OCI-LY7 (cell line): ENCODE results near the gene ANO2. TPM values are rescaled to one million over a fixed set of nuclear protein-coding genes. Genes with fewer than 3 reads are reported as not detected.

ENCODE experiments used
- BruUV-seq: library from RNA; stranded (reverse); fragments of 400-500 nt; replicated peaks from 2 replicates; lab custom pipeline; 2021; lab: Mats Ljungman, UMichigan
- CTCF ChIA-PET: fragments of 300-600 bp; sonication (Branson Sonifier 250); formaldehyde crosslinking; loops from one replicate; lab custom pipeline; 2022; ENCODE audit warnings: antibody characterized with exemption; ENCODE audit not compliant: unreplicated experiment; lab: Charles Lee
- POLR2A ChIA-PET: fragments of 300-600 bp; sonication (Branson Sonifier 250); formaldehyde crosslinking; loops from one replicate; lab custom pipeline; 2022; ENCODE audit warnings: antibody characterized with exemption; lab: Charles Lee
- DNase-seq: peaks from one replicate; pipeline ENCODE4 v3.0.0-alpha.2; 2015; ENCODE audit warnings: low spot score
- H2AFZ ChIP-seq: fragments of 200-600 bp; sonication (generic), shearing (Covaris generic); 2 replicates; pipeline ENCODE4 v1.6.1; 2014; ENCODE audit warnings: mild to moderate bottlenecking, antibody characterized with exemption, low read length, moderate library complexity
- H3K27ac ChIP-seq: fragments of 200-600 bp; sonication (generic); 2 replicates; pipeline ENCODE4 v1.5.1; 2014; ENCODE audit warnings: mixed run types, low read depth, mild to moderate bottlenecking, moderate library complexity, low read length, inconsistent platforms; ENCODE audit not compliant: poor library complexity, severe bottlenecking
- H3K36me3 ChIP-seq: fragments of 200-600 bp; sonication (generic); 2 replicates; pipeline ENCODE4 v1.6.1; 2014; ENCODE audit warnings: mild to moderate bottlenecking, antibody characterized with exemption, low read length, moderate library complexity, mixed read lengths; ENCODE audit not compliant: insufficient read depth
- H3K4me1 ChIP-seq: fragments of 200-600 bp; sonication (generic); 2 replicates; pipeline ENCODE4 v1.5.1; 2014; ENCODE audit warnings: mild to moderate bottlenecking, low read length; ENCODE audit not compliant: insufficient read depth, poor library complexity, severe bottlenecking
- H3K4me2 ChIP-seq: fragments of 200-600 bp; sonication (generic); 2 replicates; pipeline ENCODE4 v1.6.1; 2014; ENCODE audit warnings: mild to moderate bottlenecking, low read length
- H3K4me3 ChIP-seq: fragments of 200-600 bp; sonication (generic); 2 replicates; pipeline ENCODE4 v1.5.1; 2014; ENCODE audit warnings: mild to moderate bottlenecking, low read depth, low read length; ENCODE audit not compliant: poor library complexity, severe bottlenecking
- H3K79me2 ChIP-seq: fragments of 200-600 bp; sonication (generic); 2 replicates; pipeline ENCODE4 v1.6.1; 2016; ENCODE audit warnings: low read depth, mild to moderate bottlenecking, low read length, moderate library complexity, mixed read lengths; ENCODE audit not compliant: insufficient read depth
- H3K9me2 ChIP-seq: fragments of 200-600 bp; sonication (generic); 2 replicates; pipeline ENCODE4 v1.6.1; 2016; ENCODE audit warnings: mild to moderate bottlenecking, low read length, mixed read lengths; ENCODE audit not compliant: insufficient read depth
- H3K9me3 ChIP-seq: fragments of 200-600 bp; sonication (generic); 2 replicates; pipeline ENCODE4 v1.6.1; 2014; ENCODE audit warnings: mild to moderate bottlenecking, mixed run types, low read length, mixed read lengths
- H4K20me1 ChIP-seq: fragments of 200-600 bp; sonication (generic); 2 replicates; pipeline ENCODE4 v1.6.1; 2014; ENCODE audit warnings: mild to moderate bottlenecking, antibody characterized with exemption, low read length, moderate library complexity, mixed read lengths; ENCODE audit not compliant: insufficient read depth
- EZH2phosphoT487 ChIP-seq: fragments of 200-600 bp; sonication (generic); IDR thresholded peaks from 2 replicates; pipeline ENCODE4 v1.6.1; 2018; ENCODE audit warnings: low read depth, borderline replicate concordance, mild to moderate bottlenecking, mixed run types, antibody characterized with exemption, low read length, moderate library complexity, mixed read lengths
- intact Hi-C: fragments of 100-400 bp; cut with micrococcal nuclease; formaldehyde crosslinking; loops from one replicate; pipeline ENCODE4 v1.10.0; 2022; ENCODE audit not compliant: unreplicated experiment
- total RNA-seq, 2 experiments: library from RNA; depleted of rRNA in 1 of 2; stranded (reverse); fragments of >200 nt in 1 of 2; shearing (Covaris generic) in 1 of 2; gene quantifications; 2 replicates each; pipeline ENCODE4 v1.2.3, GENCODE V29; 2014 to 2022
- TF ChIP-seq, protein P1 (sequence below): fragments of 200-600 bp; sonication (generic); conservative IDR thresholded peaks from 2 replicates; pipeline ENCODE4 v1.5.1; 2014; ENCODE audit warnings: mild to moderate bottlenecking, antibody characterized with exemption, low read length, moderate library complexity, mixed read lengths

Gene ANO2
- total RNA-seq, 2 experiments from 2014 or later: not detected

DNA sequence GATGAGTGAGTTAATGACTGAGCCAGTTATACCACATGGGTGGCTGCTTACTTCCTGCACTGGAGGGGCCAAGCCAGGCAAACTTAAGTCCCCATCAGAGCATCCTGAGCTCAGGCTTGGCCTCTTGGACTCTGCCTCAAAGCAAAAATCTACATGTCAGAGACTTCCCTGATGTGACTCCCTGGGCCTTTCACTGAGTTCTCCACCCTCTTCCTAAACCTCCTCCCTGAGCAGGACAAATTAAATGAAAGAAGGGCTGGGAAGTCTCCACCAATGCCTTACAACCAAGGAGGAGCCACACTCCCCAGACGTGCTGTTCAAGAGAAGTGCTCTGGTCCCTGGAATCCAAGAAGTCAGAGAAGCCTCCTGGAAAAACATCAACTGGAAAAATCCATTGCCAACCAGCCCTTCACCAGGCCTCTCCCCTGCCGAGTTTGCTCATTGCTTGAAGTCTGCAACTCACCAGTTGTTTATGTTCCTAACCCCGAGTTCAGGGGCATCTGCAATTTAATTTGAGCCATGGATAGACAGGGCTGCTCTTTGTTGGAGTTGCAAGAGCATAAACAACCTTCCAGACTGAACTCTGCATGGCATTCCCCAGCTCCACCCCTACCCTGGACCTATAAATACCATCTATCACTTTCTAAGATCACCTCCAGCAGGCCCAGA lies 160.5 kb downstream of the ANO2 start:
- DNase-seq: no peak
- Histone ChIP-seq H3K36me3 (no peaks in the 10 kb centered on the region), H3K9me3 (no peaks in the 10 kb centered on the region), H3K27ac (no peak overlapping the region), H3K79me2 (no peaks in the 10 kb centered on the region), H3K4me1 (no peaks in the 10 kb centered on the region), H4K20me1 (no peaks in the 10 kb centered on the region), H3K4me2 (no peak overlapping the region), H3K9me2 (no peaks in the 10 kb centered on the region), H3K4me3 (no peak overlapping the region), H2AFZ (no peak overlapping the region)
- ChIA-PET CTCF (no interaction called here), POLR2A (no interaction called here)
- BruUV-seq: no TSS peak
- no peak for TF ChIP-seq EZH2phosphoT487
- TF ChIP-seq, protein P1, sequence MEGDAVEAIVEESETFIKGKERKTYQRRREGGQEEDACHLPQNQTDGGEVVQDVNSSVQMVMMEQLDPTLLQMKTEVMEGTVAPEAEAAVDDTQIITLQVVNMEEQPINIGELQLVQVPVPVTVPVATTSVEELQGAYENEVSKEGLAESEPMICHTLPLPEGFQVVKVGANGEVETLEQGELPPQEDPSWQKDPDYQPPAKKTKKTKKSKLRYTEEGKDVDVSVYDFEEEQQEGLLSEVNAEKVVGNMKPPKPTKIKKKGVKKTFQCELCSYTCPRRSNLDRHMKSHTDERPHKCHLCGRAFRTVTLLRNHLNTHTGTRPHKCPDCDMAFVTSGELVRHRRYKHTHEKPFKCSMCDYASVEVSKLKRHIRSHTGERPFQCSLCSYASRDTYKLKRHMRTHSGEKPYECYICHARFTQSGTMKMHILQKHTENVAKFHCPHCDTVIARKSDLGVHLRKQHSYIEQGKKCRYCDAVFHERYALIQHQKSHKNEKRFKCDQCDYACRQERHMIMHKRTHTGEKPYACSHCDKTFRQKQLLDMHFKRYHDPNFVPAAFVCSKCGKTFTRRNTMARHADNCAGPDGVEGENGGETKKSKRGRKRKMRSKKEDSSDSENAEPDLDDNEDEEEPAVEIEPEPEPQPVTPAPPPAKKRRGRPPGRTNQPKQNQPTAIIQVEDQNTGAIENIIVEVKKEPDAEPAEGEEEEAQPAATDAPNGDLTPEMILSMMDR: no peak
- intact Hi-C loops: no loop called here

DNA sequence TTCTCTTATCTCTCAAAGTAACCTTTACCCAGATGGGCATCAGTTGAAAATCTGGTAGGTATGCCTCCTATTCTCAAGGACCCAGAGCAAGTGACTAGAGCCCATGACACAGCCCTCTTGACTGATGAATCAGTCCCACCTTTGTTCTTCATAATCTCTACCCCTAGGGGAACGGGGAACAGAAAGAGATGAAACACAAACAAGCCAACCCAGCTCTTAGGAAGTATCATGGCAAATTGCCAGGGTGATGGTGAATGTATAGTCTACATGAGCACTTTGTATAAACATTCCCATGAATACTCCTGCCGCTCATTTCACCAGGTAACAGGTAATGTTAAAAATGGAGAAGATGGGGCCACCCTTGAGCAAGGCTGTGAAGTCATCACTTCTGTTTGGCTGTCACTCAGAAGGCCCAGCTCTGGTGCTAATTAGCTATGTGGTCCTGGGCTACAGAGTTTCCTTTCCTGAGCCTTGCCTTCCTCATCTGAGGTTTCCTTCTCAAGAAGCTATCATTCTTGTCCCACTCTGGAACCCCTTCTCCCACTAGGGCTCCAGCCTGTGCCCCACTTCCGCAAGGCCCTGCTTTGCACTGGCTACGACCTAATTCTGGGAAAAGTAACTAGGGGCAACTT lies 161.7 kb downstream of the ANO2 start:
- POLR2A ChIA-PET: no interaction called here
- H3K4me2 ChIP-seq: no peak overlapping the region
- no peak for DNase-seq
- CTCF ChIA-PET: no interaction called here
- intact Hi-C loops: no loop called here
- BruUV-seq: no TSS peak
- TF ChIP-seq, protein P1: no peak
- no peak for TF ChIP-seq EZH2phosphoT487
- H2AFZ ChIP-seq: no peak overlapping the region
- H3K79me2 ChIP-seq: no peaks in the 10 kb centered on the region
- no peaks in the 10 kb centered on the region for H3K9me3 ChIP-seq
- no peaks in the 10 kb centered on the region for H3K36me3 ChIP-seq
- H3K27ac ChIP-seq: no peak overlapping the region
- no peaks in the 10 kb centered on the region for H4K20me1 ChIP-seq
- H3K4me1 ChIP-seq: no peaks in the 10 kb centered on the region
- no peak overlapping the region for H3K4me3 ChIP-seq
- no peaks in the 10 kb centered on the region for H3K9me2 ChIP-seq

DNA sequence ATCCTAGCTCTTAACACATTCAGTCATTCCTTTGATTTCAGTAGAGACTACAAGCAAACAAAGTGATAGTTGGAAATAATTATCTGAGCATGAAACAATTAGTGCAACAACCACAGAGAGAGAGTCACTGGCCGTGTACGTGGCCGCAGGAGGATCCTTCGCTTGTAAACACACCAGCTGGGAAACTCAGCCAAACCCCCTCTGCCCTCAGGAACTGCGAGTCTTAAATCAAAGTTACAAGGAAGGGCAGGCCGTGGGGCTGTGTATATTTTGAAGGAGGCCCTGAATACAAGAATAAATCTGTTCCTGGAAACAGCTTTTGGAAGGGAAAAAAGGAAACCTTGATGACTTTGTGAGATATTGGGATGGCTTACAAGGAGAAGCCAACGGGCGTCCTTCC lies 164.5 kb downstream of the ANO2 start:
- no peaks in the 10 kb centered on the region for H4K20me1 ChIP-seq
- no peak overlapping the region for H2AFZ ChIP-seq
- no peak for TF ChIP-seq EZH2phosphoT487
- TF ChIP-seq, protein P1: no peak
- POLR2A ChIA-PET: no interaction called here
- BruUV-seq: no TSS peak
- no peak overlapping the region for H3K27ac ChIP-seq
- H3K9me3 ChIP-seq: no peaks in the 10 kb centered on the region
- DNase-seq: no peak
- no peaks in the 10 kb centered on the region for H3K9me2 ChIP-seq
- CTCF ChIA-PET: no interaction called here
- no peaks in the 10 kb centered on the region for H3K79me2 ChIP-seq
- H3K4me2 ChIP-seq: no peak overlapping the region
- intact Hi-C loops: no loop called here
- H3K4me3 ChIP-seq: no peak overlapping the region
- no peaks in the 10 kb centered on the region for H3K36me3 ChIP-seq
- H3K4me1 ChIP-seq: no peaks in the 10 kb centered on the region
